Measurements from ENCODE around the gene CSMD2.

DNA sequence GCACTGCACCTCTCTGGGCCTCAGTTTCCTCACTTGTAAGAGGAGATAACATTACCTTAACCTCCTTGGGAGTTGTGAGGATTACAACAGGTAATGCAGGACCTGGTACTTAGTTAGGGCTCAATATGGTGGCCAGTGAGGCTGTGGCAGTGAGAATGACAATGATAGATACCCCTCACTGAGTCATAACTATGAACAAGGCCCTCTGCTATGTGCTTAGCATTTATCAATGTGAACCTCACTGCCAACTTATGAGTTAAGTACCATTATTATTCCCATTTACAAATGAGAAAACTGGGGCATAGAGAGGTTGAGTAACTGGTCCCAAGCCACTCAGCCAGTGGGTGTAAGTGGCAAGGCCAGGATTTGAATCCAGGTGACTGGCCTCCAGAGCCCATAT, 236.8 kb downstream of the CSMD2 start:
- TF ChIP-seq, protein P1, sequence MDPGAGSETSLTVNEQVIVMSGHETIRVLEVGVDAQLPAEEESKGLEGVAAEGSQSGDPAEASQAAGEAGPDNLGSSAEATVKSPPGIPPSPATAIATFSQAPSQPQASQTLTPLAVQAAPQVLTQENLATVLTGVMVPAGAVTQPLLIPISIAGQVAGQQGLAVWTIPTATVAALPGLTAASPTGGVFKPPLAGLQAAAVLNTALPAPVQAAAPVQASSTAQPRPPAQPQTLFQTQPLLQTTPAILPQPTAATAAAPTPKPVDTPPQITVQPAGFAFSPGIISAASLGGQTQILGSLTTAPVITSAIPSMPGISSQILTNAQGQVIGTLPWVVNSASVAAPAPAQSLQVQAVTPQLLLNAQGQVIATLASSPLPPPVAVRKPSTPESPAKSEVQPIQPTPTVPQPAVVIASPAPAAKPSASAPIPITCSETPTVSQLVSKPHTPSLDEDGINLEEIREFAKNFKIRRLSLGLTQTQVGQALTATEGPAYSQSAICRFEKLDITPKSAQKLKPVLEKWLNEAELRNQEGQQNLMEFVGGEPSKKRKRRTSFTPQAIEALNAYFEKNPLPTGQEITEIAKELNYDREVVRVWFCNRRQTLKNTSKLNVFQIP (CRISPR knock-in tag; IDR thresholded peaks at IDR 0.05; ENCODE audit: borderline replicate concordance, low read depth) = no peak
- TF ChIP-seq, protein P2, sequence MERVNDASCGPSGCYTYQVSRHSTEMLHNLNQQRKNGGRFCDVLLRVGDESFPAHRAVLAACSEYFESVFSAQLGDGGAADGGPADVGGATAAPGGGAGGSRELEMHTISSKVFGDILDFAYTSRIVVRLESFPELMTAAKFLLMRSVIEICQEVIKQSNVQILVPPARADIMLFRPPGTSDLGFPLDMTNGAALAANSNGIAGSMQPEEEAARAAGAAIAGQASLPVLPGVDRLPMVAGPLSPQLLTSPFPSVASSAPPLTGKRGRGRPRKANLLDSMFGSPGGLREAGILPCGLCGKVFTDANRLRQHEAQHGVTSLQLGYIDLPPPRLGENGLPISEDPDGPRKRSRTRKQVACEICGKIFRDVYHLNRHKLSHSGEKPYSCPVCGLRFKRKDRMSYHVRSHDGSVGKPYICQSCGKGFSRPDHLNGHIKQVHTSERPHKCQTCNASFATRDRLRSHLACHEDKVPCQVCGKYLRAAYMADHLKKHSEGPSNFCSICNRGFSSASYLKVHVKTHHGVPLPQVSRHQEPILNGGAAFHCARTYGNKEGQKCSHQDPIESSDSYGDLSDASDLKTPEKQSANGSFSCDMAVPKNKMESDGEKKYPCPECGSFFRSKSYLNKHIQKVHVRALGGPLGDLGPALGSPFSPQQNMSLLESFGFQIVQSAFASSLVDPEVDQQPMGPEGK (CRISPR knock-in tag; IDR thresholded peaks at IDR 0.05; ENCODE audit: borderline replicate concordance) = no peak
- TF ChIP-seq CSDC2 (CRISPR knock-in tag; IDR thresholded peaks at IDR 0.05) (no peak), BACH2 (CRISPR knock-in tag; IDR thresholded peaks at IDR 0.05; ENCODE audit: borderline replicate concordance) (no peak), PPARA (CRISPR knock-in tag; IDR thresholded peaks at IDR 0.05; ENCODE audit: borderline replicate concordance) (no peak), ARNTL (CRISPR knock-in tag; IDR thresholded peaks at IDR 0.05; ENCODE audit: borderline replicate concordance, low read depth) (no peak), ZFP3 (CRISPR knock-in tag; IDR thresholded peaks at IDR 0.05) (no peak), ISL1 (CRISPR knock-in tag; IDR thresholded peaks at IDR 0.05) (no peak), ZFP30 (CRISPR knock-in tag; IDR thresholded peaks at IDR 0.05) (no peak), TCF4 (CRISPR knock-in tag; IDR thresholded peaks at IDR 0.05; ENCODE audit: borderline replicate concordance) (no peak), RARB (CRISPR knock-in tag; IDR thresholded peaks at IDR 0.05) (no peak), ZNF8 (CRISPR knock-in tag; IDR thresholded peaks at IDR 0.05) (no peak), ZNF70 (CRISPR knock-in tag; IDR thresholded peaks at IDR 0.05) (no peak), SNAI2 (CRISPR knock-in tag; IDR thresholded peaks at IDR 0.05) (no peak)

Measured in SK-N-SH treated with all-trans-retinoic acid at 6 μM for 48 hours (cell line).